Mammary epithelial cell (primary cell): ENCODE data around the gene EFNA5.

Experiments
- EZH2 ChIP-seq: IDR thresholded peaks from 2 replicates; pipeline ENCODE4 v1.6.1; 2012; ENCODE audit warnings: low read length, inconsistent platforms, borderline replicate concordance
- TF ChIP-seq, protein P1 (sequence below), 2 donors: IDR thresholded peaks in 1 of 2; conservative IDR thresholded peaks in 1 of 2; 2 replicates each; pipeline ENCODE4 v1.5.1; 2011 to 2012; ENCODE audit warnings: inconsistent platforms in 2 of 2, low read length in 2 of 2, mild to moderate bottlenecking in 2 of 2, control low read depth in 1 of 2, low read depth in 1 of 2; ENCODE audit not compliant: insufficient read depth in 1 of 2; ENCODE audit errors: extremely low read depth in 1 of 2

GRCh38 chr5:107449369-107449768 lies 221.4 kb downstream of the EFNA5 start:
- no peak for TF ChIP-seq EZH2
- TF ChIP-seq, protein P1, sequence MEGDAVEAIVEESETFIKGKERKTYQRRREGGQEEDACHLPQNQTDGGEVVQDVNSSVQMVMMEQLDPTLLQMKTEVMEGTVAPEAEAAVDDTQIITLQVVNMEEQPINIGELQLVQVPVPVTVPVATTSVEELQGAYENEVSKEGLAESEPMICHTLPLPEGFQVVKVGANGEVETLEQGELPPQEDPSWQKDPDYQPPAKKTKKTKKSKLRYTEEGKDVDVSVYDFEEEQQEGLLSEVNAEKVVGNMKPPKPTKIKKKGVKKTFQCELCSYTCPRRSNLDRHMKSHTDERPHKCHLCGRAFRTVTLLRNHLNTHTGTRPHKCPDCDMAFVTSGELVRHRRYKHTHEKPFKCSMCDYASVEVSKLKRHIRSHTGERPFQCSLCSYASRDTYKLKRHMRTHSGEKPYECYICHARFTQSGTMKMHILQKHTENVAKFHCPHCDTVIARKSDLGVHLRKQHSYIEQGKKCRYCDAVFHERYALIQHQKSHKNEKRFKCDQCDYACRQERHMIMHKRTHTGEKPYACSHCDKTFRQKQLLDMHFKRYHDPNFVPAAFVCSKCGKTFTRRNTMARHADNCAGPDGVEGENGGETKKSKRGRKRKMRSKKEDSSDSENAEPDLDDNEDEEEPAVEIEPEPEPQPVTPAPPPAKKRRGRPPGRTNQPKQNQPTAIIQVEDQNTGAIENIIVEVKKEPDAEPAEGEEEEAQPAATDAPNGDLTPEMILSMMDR (conservative IDR thresholded peaks at IDR 0.05 in 1 of 2, IDR thresholded peaks at IDR 0.05 in 1 of 2; ENCODE audit: extremely low read depth in 1 of 2, insufficient read depth in 1 of 2, low read depth in 1 of 2, low read length in 2 of 2), result no peak
